ENCODE data around the gene TNFSF13B. TPM values are rescaled to one million over a fixed set of nuclear protein-coding genes. Genes with fewer than 3 reads are reported as not detected.

The TNFSF13B gene
- total RNA-seq, 1 donor from 2014 or later = 3.3 TPM

DNA sequence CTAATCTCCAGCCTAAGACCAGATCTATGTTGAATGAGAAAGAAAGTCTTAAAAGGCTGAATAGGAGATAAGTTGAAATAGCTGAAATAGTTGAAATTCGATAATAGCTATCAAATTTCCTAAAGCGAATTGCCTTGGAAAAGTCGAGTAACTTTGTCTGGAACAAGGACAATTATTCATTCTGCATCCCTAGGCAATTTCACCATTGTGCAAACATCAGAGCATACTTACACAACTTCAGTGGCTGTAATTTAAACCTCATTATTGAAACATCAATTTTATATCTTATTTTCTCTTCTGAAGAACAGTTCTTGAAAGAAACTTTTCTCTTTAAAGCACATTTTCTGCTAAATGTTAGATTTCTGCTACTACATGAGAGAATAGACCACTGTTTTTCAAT lies 13.6 kb downstream of the TNFSF13B start:
- DNase-seq (ENCODE audit: low spot score, unreplicated experiment) = no peak
- peaks cover 1% of the 10 kb centered on the region for H3K36me3 Mint-ChIP-seq (ENCODE audit: insufficient read depth)
- H3K4me3 Mint-ChIP-seq (ENCODE audit: low read depth) = no peak overlapping the region
- H3K27ac Mint-ChIP-seq = no peak overlapping the region
- no peaks in the 10 kb centered on the region for H3K9me3 Mint-ChIP-seq (ENCODE audit: low read depth)
- peaks cover under 1% of the 10 kb centered on the region for H3K27me3 Mint-ChIP-seq
- no peaks in the 10 kb centered on the region for H3K4me1 Mint-ChIP-seq (ENCODE audit: low read depth)
- TF ChIP-seq, protein P1, sequence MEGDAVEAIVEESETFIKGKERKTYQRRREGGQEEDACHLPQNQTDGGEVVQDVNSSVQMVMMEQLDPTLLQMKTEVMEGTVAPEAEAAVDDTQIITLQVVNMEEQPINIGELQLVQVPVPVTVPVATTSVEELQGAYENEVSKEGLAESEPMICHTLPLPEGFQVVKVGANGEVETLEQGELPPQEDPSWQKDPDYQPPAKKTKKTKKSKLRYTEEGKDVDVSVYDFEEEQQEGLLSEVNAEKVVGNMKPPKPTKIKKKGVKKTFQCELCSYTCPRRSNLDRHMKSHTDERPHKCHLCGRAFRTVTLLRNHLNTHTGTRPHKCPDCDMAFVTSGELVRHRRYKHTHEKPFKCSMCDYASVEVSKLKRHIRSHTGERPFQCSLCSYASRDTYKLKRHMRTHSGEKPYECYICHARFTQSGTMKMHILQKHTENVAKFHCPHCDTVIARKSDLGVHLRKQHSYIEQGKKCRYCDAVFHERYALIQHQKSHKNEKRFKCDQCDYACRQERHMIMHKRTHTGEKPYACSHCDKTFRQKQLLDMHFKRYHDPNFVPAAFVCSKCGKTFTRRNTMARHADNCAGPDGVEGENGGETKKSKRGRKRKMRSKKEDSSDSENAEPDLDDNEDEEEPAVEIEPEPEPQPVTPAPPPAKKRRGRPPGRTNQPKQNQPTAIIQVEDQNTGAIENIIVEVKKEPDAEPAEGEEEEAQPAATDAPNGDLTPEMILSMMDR (IDR thresholded peaks at IDR 0.05; ENCODE audit: unreplicated experiment) = no peak

DNA sequence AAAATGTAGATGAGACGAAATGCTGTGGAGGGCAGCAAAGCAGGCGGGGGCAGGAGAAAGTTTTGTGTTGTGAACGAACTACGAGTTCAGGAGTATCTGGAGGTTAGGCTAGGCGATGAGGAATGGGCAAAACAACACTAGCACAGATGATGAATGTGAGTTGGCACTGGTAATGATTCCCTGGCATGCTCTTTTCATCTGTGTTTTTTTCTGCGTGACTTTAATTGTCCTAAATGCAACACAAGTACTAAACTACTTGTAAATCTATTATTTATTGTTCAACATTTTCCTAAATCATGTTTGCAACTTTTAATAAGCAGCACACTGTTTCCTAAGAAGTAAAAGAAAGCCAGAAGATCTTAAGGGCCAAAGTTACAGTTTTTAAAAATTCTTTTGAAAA lies 19.2 kb downstream of the TNFSF13B start:
- H3K27me3 Mint-ChIP-seq = no peaks in the 10 kb centered on the region
- no peak overlapping the region for H3K4me3 Mint-ChIP-seq (ENCODE audit: low read depth)
- no peaks in the 10 kb centered on the region for H3K9me3 Mint-ChIP-seq (ENCODE audit: low read depth)
- H3K4me1 Mint-ChIP-seq (ENCODE audit: low read depth) = no peaks in the 10 kb centered on the region
- no peaks in the 10 kb centered on the region for H3K36me3 Mint-ChIP-seq (ENCODE audit: insufficient read depth)
- no peak overlapping the region for H3K27ac Mint-ChIP-seq
- no peak for DNase-seq (ENCODE audit: low spot score, unreplicated experiment)
- TF ChIP-seq, protein P1 (IDR thresholded peaks at IDR 0.05; ENCODE audit: unreplicated experiment) = no peak

DNA sequence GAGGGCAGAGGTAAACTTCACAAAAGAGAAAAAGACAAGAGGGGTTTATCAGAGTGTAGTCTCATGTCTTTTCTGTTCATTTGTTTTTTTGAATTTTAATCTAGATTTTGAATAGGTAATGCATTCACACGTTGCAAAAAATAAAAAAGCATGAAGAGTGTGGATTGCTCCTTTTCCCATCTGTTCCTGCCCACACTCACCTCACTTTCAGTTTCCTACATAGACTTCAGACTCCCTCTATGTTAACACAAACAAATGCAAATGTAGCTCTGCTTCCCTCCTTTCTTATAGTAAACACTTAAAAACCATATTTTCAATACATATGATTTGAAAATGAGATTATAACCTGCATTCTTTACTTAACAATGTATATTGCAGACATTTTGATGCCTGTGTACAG lies 20.3 kb downstream of the TNFSF13B start:
- Mint-ChIP-seq H3K4me3 (ENCODE audit: low read depth) (no peak overlapping the region), H3K36me3 (ENCODE audit: insufficient read depth) (peaks cover 1% of the 10 kb centered on the region), H3K9me3 (ENCODE audit: low read depth) (no peaks in the 10 kb centered on the region), H3K27me3 (no peaks in the 10 kb centered on the region), H3K4me1 (ENCODE audit: low read depth) (no peaks in the 10 kb centered on the region), H3K27ac (no peak overlapping the region)
- DNase-seq (ENCODE audit: low spot score, unreplicated experiment) = no peak
- TF ChIP-seq, protein P1 (IDR thresholded peaks at IDR 0.05; ENCODE audit: unreplicated experiment) = no peak

DNA sequence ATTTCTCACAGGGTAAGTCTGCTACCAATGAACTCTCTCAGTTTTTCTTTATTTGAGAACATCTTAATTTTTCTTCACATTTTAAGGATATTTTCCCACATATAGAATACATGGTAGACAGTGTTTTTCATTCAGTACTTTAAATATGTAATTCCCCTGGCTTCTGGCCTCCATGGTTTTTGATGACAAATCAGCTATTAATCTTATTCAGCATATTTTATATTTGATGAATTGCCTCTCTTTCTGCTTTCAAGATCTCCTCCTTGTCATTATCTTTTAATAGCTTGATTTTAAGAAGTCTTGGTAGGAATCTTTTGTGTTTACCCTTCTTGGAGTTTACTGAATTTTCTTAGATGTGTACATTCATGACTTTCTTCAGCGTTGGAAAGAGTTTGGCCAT lies 27.6 kb downstream of the TNFSF13B start:
- Mint-ChIP-seq H3K36me3 (ENCODE audit: insufficient read depth) (peaks cover 3% of the 10 kb centered on the region), H3K27ac (no peak overlapping the region), H3K9me3 (ENCODE audit: low read depth) (peaks cover 12% of the 10 kb centered on the region), H3K4me3 (ENCODE audit: low read depth) (no peak overlapping the region), H3K4me1 (ENCODE audit: low read depth) (no peaks in the 10 kb centered on the region), H3K27me3 (no peaks in the 10 kb centered on the region)
- TF ChIP-seq, protein P1 (IDR thresholded peaks at IDR 0.05; ENCODE audit: unreplicated experiment) = no peak
- DNase-seq (ENCODE audit: low spot score, unreplicated experiment) = no peak

DNA sequence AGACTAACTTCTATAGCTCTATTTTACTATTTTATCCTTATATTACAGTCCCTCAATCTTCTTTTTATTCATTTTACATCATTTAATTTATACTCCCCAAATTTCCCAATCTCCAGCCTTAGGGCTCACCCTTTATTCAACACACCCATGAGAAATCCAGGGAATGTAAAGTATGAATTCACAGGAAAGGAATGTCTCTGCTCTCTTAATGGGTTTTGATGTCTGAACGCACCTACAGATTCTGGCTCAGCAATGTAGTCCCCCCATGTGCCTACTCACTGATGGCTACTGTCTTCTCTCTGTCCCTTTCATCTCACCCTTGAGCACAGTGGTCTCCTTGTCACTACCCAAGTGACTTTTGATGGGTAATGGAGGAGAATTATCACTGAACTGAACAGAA lies 32.8 kb downstream of the TNFSF13B start:
- TF ChIP-seq, protein P1 (IDR thresholded peaks at IDR 0.05; ENCODE audit: unreplicated experiment) = no peak
- no peak overlapping the region for H3K27ac Mint-ChIP-seq
- H3K36me3 Mint-ChIP-seq (ENCODE audit: insufficient read depth) = no peaks in the 10 kb centered on the region
- no peaks in the 10 kb centered on the region for H3K27me3 Mint-ChIP-seq
- peaks cover 11% of the 10 kb centered on the region for H3K9me3 Mint-ChIP-seq (ENCODE audit: low read depth)
- H3K4me3 Mint-ChIP-seq (ENCODE audit: low read depth) = no peak overlapping the region
- peaks cover 3% of the 10 kb centered on the region for H3K4me1 Mint-ChIP-seq (ENCODE audit: low read depth)
- DNase-seq (ENCODE audit: low spot score, unreplicated experiment) = no peak
